WTC11 (cell line): Measurements from ENCODE around the gene ZIK1. TPM values are rescaled to one million over a fixed set of nuclear protein-coding genes. Genes with fewer than 3 reads are reported as not detected.

ENCODE experiments used
- ATAC-seq: fragments of 200-7000 bp; cut with Tn5 transposase; 2 replicates; pipeline ENCODE4 v1.10.0; 2021; ENCODE audit warnings: mild to moderate bottlenecking, moderate library complexity
- CTCF ChIA-PET: fragments of 300-600 bp; sonication (Branson Sonifier 250); formaldehyde crosslinking; loops from one replicate; lab custom pipeline; 2021; ENCODE audit warnings: antibody characterized with exemption; lab: Charles Lee
- POLR2A ChIA-PET: fragments of 350-600 bp; sonication (Branson Sonifier 250); formaldehyde crosslinking; loops from one replicate; lab custom pipeline; 2021; ENCODE audit warnings: antibody characterized with exemption; lab: Charles Lee
- DNase-seq: peaks from one replicate; pipeline ENCODE4 v3.0.0; 2021; ENCODE audit warnings: low spot score
- H3K27ac Mint-ChIP-seq: 2 replicates; pipeline ENCODE4 v1.8.0; 2021; ENCODE audit warnings: mixed read lengths
- H3K27me3 Mint-ChIP-seq: 2 replicates; pipeline ENCODE4 v1.8.0; 2021; ENCODE audit warnings: low read depth, mild to moderate bottlenecking, moderate library complexity, mixed read lengths
- H3K36me3 Mint-ChIP-seq: 2 replicates; pipeline ENCODE4 v1.8.0; 2021; ENCODE audit warnings: mixed read lengths
- H3K4me1 Mint-ChIP-seq: 2 replicates; pipeline ENCODE4 v1.8.0; 2022; ENCODE audit warnings: mixed read lengths
- H3K4me3 Mint-ChIP-seq: 2 replicates; pipeline ENCODE4 v1.8.0; 2021; ENCODE audit warnings: mild to moderate bottlenecking, moderate library complexity, mixed read lengths
- H3K9me3 Mint-ChIP-seq: 2 replicates; pipeline ENCODE4 v1.8.0; 2021; ENCODE audit warnings: mixed read lengths
- CREM ChIP-seq: sonication (generic); formaldehyde crosslinking; IDR thresholded peaks from 2 replicates; pipeline ENCODE4 v1.8.1; 2022; ENCODE audit warnings: mild to moderate bottlenecking, missing genetic modification reagents, moderate library complexity
- ELF4 ChIP-seq: sonication (generic); formaldehyde crosslinking; IDR thresholded peaks from 2 replicates; pipeline ENCODE4 v1.8.1; 2022; ENCODE audit warnings: low read depth, mild to moderate bottlenecking, moderate library complexity, missing genetic modification reagents
- FOXK1 ChIP-seq: sonication (generic); formaldehyde crosslinking; IDR thresholded peaks from 2 replicates; pipeline ENCODE4 v1.8.0; 2022; ENCODE audit warnings: mild to moderate bottlenecking, moderate library complexity, missing genetic modification reagents
- IRF2 ChIP-seq: sonication (generic); formaldehyde crosslinking; IDR thresholded peaks from 2 replicates; pipeline ENCODE4 v1.8.0; 2022; ENCODE audit warnings: low read depth, missing genetic modification reagents, borderline replicate concordance
- JUN ChIP-seq: sonication (generic); formaldehyde crosslinking; IDR thresholded peaks from 2 replicates; pipeline ENCODE4 v1.8.0; 2023; ENCODE audit warnings: mild to moderate bottlenecking, missing genetic modification reagents
- KAT7 ChIP-seq: sonication (generic); formaldehyde crosslinking; IDR thresholded peaks from 2 replicates; pipeline ENCODE4 v1.8.1; 2023; ENCODE audit warnings: missing genetic modification reagents, mild to moderate bottlenecking, borderline replicate concordance
- MXD4 ChIP-seq: fragments of 250-450 bp; sonication (Bioruptor Pico); IDR thresholded peaks from 2 replicates; pipeline ENCODE4 v1.8.0; 2021; ENCODE audit warnings: mild to moderate bottlenecking, moderate library complexity, borderline replicate concordance
- MYBL2 ChIP-seq: sonication (generic); formaldehyde crosslinking; IDR thresholded peaks from 2 replicates; pipeline ENCODE4 v1.8.1; 2023; ENCODE audit warnings: mild to moderate bottlenecking, moderate library complexity, missing genetic modification reagents
- NFE2L1 ChIP-seq: sonication (generic); formaldehyde crosslinking; IDR thresholded peaks from 2 replicates; pipeline ENCODE4 v1.8.1; 2023; ENCODE audit warnings: missing genetic modification reagents
- TP53 ChIP-seq: sonication (generic); formaldehyde crosslinking; IDR thresholded peaks from 2 replicates; pipeline ENCODE4 v1.8.1; 2023; ENCODE audit warnings: mild to moderate bottlenecking, missing genetic modification reagents
- ZNF121 ChIP-seq: sonication (generic); formaldehyde crosslinking; IDR thresholded peaks from 2 replicates; pipeline ENCODE4 v1.8.0; 2023; ENCODE audit warnings: missing genetic modification reagents
- ZNF138 ChIP-seq: sonication (generic); formaldehyde crosslinking; conservative IDR thresholded peaks from 2 replicates; pipeline ENCODE4 v1.8.1; 2022; ENCODE audit warnings: mild to moderate bottlenecking, moderate library complexity, missing genetic modification reagents
- ZNF219 ChIP-seq: sonication (generic); formaldehyde crosslinking; IDR thresholded peaks from 2 replicates; pipeline ENCODE4 v1.8.0; 2023; ENCODE audit warnings: missing genetic modification reagents, mild to moderate bottlenecking, borderline replicate concordance
- ZNF671 ChIP-seq: fragments of 250-450 bp; sonication (Bioruptor Pico); IDR thresholded peaks from 2 replicates; pipeline ENCODE4 v1.8.0; 2021; ENCODE audit warnings: mild to moderate bottlenecking
- total RNA-seq: library from RNA; stranded (reverse); gene quantifications from 3 replicates; pipeline ENCODE4 v1.2.3, GENCODE V29; 2021
- TF ChIP-seq, protein P1 (sequence below): fragments of 250-450 bp; sonication (Bioruptor Pico); IDR thresholded peaks from 2 replicates; pipeline ENCODE4 v1.8.0; 2021; ENCODE audit warnings: mild to moderate bottlenecking
- TF ChIP-seq, protein P2 (sequence below): sonication (generic); formaldehyde crosslinking; IDR thresholded peaks from 2 replicates; pipeline ENCODE4 v1.8.1; 2023; ENCODE audit warnings: mild to moderate bottlenecking, missing genetic modification reagents, moderate library complexity
- TF ChIP-seq, protein P3 (sequence below): sonication (generic); formaldehyde crosslinking; IDR thresholded peaks from 2 replicates; pipeline ENCODE4 v1.8.1; 2022; ENCODE audit warnings: mild to moderate bottlenecking, moderate library complexity, missing genetic modification reagents
- TF ChIP-seq, protein P4 (sequence below): sonication (generic); formaldehyde crosslinking; IDR thresholded peaks from 2 replicates; pipeline ENCODE4 v1.8.1; 2022; ENCODE audit warnings: missing genetic modification reagents, borderline replicate concordance
- TF ChIP-seq, protein P5 (sequence below): sonication (generic); formaldehyde crosslinking; IDR thresholded peaks from 2 replicates; pipeline ENCODE4 v1.8.1; 2023; ENCODE audit warnings: mild to moderate bottlenecking, missing genetic modification reagents
- TF ChIP-seq, protein P6 (sequence below): sonication (generic); formaldehyde crosslinking; IDR thresholded peaks from 2 replicates; pipeline ENCODE4 v1.8.0; 2022; ENCODE audit warnings: mild to moderate bottlenecking, missing genetic modification reagents
- TF ChIP-seq, protein P7 (sequence below): fragments of 250-450 bp; sonication (Bioruptor Pico); IDR thresholded peaks from 2 replicates; pipeline ENCODE4 v1.9.0; 2021; ENCODE audit warnings: moderate library complexity, mild to moderate bottlenecking, inconsistent platforms, borderline replicate concordance
- TF ChIP-seq, protein P8 (sequence below): sonication (generic); formaldehyde crosslinking; IDR thresholded peaks from 2 replicates; pipeline ENCODE4 v1.8.1; 2023; ENCODE audit warnings: mild to moderate bottlenecking, missing genetic modification reagents, moderate library complexity
- TF ChIP-seq, protein P9 (sequence below): fragments of 200-600 bp; IDR thresholded peaks from 2 replicates; pipeline ENCODE4 v1.8.0; 2022; ENCODE audit warnings: antibody characterized with exemption

ZIK1 gene
- total RNA-seq, 1 experiment from 2014 or later = 31.1 TPM

DNA sequence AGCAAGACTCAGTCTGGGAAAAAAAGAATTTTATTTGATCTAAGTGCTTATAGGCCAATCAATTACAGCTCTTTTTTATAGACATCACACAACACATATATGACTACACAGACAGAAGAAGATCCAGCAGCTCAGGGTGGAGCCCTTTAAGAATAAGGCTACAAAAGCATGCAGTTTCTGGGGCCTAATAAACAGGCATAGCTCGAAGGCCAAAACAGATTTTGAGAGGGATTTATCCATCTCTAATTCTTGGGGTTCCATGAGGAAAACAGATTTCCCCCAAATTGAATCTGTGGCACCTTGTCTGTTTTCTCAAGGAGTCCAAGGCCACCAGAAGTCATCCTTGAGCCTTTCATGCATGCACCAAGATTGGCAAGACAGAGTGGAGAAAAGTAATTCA, 20.4 kb upstream of the ZIK1 start:
- ATAC-seq (no peak), DNase-seq (no peak)
- peaks cover 5% of the 10 kb centered on the region for H3K4me1 Mint-ChIP-seq
- peaks cover 70% of the 10 kb centered on the region for H3K27me3 Mint-ChIP-seq
- POLR2A ChIA-PET = no interaction called here
- no peak for TF ChIP-seq JUN (CRISPR knock-in tag)
- TF ChIP-seq MXD4 (CRISPR knock-in tag) = no peak
- TF ChIP-seq, protein P1, sequence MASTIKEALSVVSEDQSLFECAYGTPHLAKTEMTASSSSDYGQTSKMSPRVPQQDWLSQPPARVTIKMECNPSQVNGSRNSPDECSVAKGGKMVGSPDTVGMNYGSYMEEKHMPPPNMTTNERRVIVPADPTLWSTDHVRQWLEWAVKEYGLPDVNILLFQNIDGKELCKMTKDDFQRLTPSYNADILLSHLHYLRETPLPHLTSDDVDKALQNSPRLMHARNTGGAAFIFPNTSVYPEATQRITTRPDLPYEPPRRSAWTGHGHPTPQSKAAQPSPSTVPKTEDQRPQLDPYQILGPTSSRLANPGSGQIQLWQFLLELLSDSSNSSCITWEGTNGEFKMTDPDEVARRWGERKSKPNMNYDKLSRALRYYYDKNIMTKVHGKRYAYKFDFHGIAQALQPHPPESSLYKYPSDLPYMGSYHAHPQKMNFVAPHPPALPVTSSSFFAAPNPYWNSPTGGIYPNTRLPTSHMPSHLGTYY (CRISPR knock-in tag) = no peak
- TF ChIP-seq ZNF138 = no peak
- TF ChIP-seq, protein P2, sequence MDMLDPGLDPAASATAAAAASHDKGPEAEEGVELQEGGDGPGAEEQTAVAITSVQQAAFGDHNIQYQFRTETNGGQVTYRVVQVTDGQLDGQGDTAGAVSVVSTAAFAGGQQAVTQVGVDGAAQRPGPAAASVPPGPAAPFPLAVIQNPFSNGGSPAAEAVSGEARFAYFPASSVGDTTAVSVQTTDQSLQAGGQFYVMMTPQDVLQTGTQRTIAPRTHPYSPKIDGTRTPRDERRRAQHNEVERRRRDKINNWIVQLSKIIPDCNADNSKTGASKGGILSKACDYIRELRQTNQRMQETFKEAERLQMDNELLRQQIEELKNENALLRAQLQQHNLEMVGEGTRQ (CRISPR knock-in tag) = no peak
- TF ChIP-seq NFE2L1 (CRISPR knock-in tag) = no peak
- no peak for TF ChIP-seq ZNF219 (CRISPR knock-in tag)
- TF ChIP-seq FOXK1 (CRISPR knock-in tag) = no peak
- TF ChIP-seq ZNF121 (CRISPR knock-in tag) = no peak
- TF ChIP-seq, protein P3, sequence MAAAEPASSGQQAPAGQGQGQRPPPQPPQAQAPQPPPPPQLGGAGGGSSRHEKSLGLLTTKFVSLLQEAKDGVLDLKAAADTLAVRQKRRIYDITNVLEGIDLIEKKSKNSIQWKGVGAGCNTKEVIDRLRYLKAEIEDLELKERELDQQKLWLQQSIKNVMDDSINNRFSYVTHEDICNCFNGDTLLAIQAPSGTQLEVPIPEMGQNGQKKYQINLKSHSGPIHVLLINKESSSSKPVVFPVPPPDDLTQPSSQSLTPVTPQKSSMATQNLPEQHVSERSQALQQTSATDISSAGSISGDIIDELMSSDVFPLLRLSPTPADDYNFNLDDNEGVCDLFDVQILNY = no peak
- TF ChIP-seq, protein P4, sequence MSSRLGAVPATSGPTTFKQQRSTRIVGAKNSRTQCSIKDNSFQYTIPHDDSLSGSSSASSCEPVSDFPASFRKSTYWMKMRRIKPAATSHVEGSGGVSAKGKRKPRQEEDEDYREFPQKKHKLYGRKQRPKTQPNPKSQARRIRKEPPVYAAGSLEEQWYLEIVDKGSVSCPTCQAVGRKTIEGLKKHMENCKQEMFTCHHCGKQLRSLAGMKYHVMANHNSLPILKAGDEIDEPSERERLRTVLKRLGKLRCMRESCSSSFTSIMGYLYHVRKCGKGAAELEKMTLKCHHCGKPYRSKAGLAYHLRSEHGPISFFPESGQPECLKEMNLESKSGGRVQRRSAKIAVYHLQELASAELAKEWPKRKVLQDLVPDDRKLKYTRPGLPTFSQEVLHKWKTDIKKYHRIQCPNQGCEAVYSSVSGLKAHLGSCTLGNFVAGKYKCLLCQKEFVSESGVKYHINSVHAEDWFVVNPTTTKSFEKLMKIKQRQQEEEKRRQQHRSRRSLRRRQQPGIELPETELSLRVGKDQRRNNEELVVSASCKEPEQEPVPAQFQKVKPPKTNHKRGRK (CRISPR knock-in tag) = no peak
- TF ChIP-seq, protein P5, sequence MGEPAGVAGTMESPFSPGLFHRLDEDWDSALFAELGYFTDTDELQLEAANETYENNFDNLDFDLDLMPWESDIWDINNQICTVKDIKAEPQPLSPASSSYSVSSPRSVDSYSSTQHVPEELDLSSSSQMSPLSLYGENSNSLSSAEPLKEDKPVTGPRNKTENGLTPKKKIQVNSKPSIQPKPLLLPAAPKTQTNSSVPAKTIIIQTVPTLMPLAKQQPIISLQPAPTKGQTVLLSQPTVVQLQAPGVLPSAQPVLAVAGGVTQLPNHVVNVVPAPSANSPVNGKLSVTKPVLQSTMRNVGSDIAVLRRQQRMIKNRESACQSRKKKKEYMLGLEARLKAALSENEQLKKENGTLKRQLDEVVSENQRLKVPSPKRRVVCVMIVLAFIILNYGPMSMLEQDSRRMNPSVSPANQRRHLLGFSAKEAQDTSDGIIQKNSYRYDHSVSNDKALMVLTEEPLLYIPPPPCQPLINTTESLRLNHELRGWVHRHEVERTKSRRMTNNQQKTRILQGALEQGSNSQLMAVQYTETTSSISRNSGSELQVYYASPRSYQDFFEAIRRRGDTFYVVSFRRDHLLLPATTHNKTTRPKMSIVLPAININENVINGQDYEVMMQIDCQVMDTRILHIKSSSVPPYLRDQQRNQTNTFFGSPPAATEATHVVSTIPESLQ (CRISPR knock-in tag) = no peak
- TF ChIP-seq ZNF671 = no peak
- TF ChIP-seq, protein P6, sequence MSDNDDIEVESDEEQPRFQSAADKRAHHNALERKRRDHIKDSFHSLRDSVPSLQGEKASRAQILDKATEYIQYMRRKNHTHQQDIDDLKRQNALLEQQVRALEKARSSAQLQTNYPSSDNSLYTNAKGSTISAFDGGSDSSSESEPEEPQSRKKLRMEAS = no peak
- no peak overlapping the region for H3K4me3 Mint-ChIP-seq
- H3K9me3 Mint-ChIP-seq = peaks cover 87% of the 10 kb centered on the region
- no peak overlapping the region for H3K27ac Mint-ChIP-seq
- peaks cover 62% of the 10 kb centered on the region for H3K36me3 Mint-ChIP-seq
- CTCF ChIA-PET = no interaction called here

DNA sequence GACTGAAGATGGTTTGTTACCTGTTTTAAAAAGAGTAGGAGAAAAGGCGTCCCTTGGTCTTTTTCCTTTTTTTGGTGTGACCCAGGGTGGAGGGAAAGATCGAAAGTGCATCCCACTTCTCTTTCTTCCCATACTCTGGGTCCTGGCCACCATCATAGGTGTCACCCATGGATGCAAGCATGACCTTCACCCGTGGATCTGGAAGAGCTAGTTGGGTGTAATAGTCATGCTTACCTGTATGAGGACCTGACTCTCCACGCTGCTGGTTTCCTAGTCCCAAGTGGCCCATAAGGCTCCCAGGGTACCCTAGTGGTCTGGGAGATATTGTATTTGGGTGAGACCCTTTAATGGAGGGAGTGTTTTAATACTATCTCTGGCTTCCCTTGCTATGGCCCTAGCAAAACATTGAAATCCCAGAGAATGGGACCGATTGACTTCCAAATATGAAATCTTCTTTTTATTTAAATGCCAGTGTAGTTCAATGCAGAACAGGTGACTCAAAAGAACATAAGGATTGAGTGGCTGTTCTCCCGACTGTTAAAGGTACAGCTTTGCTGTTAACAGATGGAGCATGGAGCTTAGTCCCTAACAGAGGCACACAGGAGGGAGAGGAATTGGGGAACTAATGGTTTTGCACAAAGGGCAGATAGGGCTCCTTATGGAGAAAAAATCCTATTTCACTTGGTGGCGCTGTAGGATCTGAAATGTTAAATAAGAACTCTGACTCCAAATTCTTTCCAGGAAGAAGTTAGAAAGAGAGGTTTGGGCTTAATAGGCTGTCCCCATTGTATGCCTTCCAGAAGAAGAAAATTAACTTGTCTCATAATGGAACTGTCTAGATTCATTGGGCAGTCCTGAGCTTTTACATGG, 17.3 kb upstream of the ZIK1 start:
- Mint-ChIP-seq H3K4me3 (no peak overlapping the region), H3K27me3 (peaks cover 63% of the 10 kb centered on the region), H3K4me1 (no peaks in the 10 kb centered on the region), H3K36me3 (peaks cover 75% of the 10 kb centered on the region), H3K27ac (no peak overlapping the region), H3K9me3 (peaks cover 97% of the 10 kb centered on the region)
- DNase-seq (no peak), ATAC-seq (no peak)
- ChIA-PET CTCF (no interaction called here), POLR2A (no interaction called here)
- TF ChIP-seq CREM (CRISPR knock-in tag) (no peak), TP53 (CRISPR knock-in tag) (no peak), ELF4 (CRISPR knock-in tag) (no peak), IRF2 (CRISPR knock-in tag) (no peak), KAT7 (CRISPR knock-in tag) (no peak), MYBL2 (CRISPR knock-in tag) (no peak)
- TF ChIP-seq, protein P7, sequence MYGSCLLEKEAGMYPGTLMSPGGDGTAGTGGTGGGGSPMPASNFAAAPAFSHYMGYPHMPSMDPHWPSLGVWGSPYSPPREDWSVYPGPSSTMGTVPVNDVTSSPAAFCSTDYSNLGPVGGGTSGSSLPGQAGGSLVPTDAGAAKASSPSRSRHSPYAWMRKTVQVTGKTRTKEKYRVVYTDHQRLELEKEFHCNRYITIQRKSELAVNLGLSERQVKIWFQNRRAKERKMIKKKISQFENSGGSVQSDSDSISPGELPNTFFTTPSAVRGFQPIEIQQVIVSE = no peak
- TF ChIP-seq, protein P8, sequence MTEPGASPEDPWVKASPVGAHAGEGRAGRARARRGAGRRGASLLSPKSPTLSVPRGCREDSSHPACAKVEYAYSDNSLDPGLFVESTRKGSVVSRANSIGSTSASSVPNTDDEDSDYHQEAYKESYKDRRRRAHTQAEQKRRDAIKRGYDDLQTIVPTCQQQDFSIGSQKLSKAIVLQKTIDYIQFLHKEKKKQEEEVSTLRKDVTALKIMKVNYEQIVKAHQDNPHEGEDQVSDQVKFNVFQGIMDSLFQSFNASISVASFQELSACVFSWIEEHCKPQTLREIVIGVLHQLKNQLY (CRISPR knock-in tag) = no peak
- TF ChIP-seq, protein P9, sequence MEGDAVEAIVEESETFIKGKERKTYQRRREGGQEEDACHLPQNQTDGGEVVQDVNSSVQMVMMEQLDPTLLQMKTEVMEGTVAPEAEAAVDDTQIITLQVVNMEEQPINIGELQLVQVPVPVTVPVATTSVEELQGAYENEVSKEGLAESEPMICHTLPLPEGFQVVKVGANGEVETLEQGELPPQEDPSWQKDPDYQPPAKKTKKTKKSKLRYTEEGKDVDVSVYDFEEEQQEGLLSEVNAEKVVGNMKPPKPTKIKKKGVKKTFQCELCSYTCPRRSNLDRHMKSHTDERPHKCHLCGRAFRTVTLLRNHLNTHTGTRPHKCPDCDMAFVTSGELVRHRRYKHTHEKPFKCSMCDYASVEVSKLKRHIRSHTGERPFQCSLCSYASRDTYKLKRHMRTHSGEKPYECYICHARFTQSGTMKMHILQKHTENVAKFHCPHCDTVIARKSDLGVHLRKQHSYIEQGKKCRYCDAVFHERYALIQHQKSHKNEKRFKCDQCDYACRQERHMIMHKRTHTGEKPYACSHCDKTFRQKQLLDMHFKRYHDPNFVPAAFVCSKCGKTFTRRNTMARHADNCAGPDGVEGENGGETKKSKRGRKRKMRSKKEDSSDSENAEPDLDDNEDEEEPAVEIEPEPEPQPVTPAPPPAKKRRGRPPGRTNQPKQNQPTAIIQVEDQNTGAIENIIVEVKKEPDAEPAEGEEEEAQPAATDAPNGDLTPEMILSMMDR = no peak
